Measurements from ENCODE around the gene LPP.

The LPP gene

GRCh38 chr3:188546835-188547670, 393.1 kb downstream of the LPP start:
- DNase-seq (ENCODE audit: low read depth in 2 of 2), result no peak

- DNase-seq (ENCODE audit: low read depth in 2 of 2), result no peak
Observed at GRCh38 chr3:188553569-188553968, 399.6 kb downstream of the LPP start.

GRCh38 chr3:188554404-188554803, 400.4 kb downstream of the LPP start:
- no peak for DNase-seq (ENCODE audit: low read depth in 2 of 2)

- no peak for DNase-seq (ENCODE audit: low read depth in 2 of 2)
Observed at GRCh38 chr3:188557235-188557634, 403.3 kb downstream of the LPP start.

- no peak for DNase-seq (ENCODE audit: low read depth in 2 of 2)
Observed at GRCh38 chr3:188558343-188559071, 404.6 kb downstream of the LPP start.

GRCh38 chr3:188559072-188559429, 405.1 kb downstream of the LPP start:
- DNase-seq (ENCODE audit: low read depth in 2 of 2), result peak in 1 of 2 experiments; percentile 26

- no peak for DNase-seq (ENCODE audit: low read depth in 2 of 2)
Observed at GRCh38 chr3:188559856-188560255, 405.9 kb downstream of the LPP start.

- no peak for DNase-seq (ENCODE audit: low read depth in 2 of 2)
Observed at GRCh38 chr3:188562144-188562543, 408.2 kb downstream of the LPP start.

- peak in 1 of 2 experiments; percentile 40 for DNase-seq (ENCODE audit: low read depth in 2 of 2)
Observed at GRCh38 chr3:188567478-188568195, 413.7 kb downstream of the LPP start.

GRCh38 chr3:188568736-188569135, 414.8 kb downstream of the LPP start:
- DNase-seq (ENCODE audit: low read depth in 2 of 2), result no peak

- peak in 1 of 2 experiments; percentile 34 for DNase-seq (ENCODE audit: low read depth in 2 of 2)
Observed at GRCh38 chr3:188571531-188572095, 417.7 kb downstream of the LPP start.

GRCh38 chr3:188573291-188573940, 419.5 kb downstream of the LPP start:
- DNase-seq (ENCODE audit: low read depth in 2 of 2), result no peak

- no peak for DNase-seq (ENCODE audit: low read depth in 2 of 2)
Observed at GRCh38 chr3:188573956-188574355, 420.0 kb downstream of the LPP start.

- no peak for DNase-seq (ENCODE audit: low read depth in 2 of 2)
Observed at GRCh38 chr3:188574885-188575284, 420.9 kb downstream of the LPP start.

- DNase-seq (ENCODE audit: low read depth in 2 of 2), result no peak
Observed at GRCh38 chr3:188575501-188575900, 421.5 kb downstream of the LPP start.

GRCh38 chr3:188577539-188577938, 423.6 kb downstream of the LPP start:
- DNase-seq (ENCODE audit: low read depth in 2 of 2), result no peak

- DNase-seq (ENCODE audit: low read depth in 2 of 2), result peak; percentile 68 to 78
Observed at GRCh38 chr3:188578576-188579363, 424.8 kb downstream of the LPP start.

- no peak for DNase-seq (ENCODE audit: low read depth in 2 of 2)
Observed at GRCh38 chr3:188580223-188580622, 426.3 kb downstream of the LPP start.

- no peak for DNase-seq (ENCODE audit: low read depth in 2 of 2)
Observed at GRCh38 chr3:188580659-188581058, 426.7 kb downstream of the LPP start.

- no peak for DNase-seq (ENCODE audit: low read depth in 2 of 2)
Observed at GRCh38 chr3:188581365-188581764, 427.4 kb downstream of the LPP start.

GRCh38 chr3:188581792-188582191, 427.8 kb downstream of the LPP start:
- no peak for DNase-seq (ENCODE audit: low read depth in 2 of 2)

All from fibroblast of skin of left biceps (primary cell).